Embryonic facial prominence (tissue), 1 donor: ENCODE measurements around the gene GPR61.

Experiments used
- DNase-seq: peaks from one replicate; pipeline ENCODE4 v3.0.0-alpha.2; 2016; ENCODE audit errors: extremely low spot score

GPR61 gene, protein sequence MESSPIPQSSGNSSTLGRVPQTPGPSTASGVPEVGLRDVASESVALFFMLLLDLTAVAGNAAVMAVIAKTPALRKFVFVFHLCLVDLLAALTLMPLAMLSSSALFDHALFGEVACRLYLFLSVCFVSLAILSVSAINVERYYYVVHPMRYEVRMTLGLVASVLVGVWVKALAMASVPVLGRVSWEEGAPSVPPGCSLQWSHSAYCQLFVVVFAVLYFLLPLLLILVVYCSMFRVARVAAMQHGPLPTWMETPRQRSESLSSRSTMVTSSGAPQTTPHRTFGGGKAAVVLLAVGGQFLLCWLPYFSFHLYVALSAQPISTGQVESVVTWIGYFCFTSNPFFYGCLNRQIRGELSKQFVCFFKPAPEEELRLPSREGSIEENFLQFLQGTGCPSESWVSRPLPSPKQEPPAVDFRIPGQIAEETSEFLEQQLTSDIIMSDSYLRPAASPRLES

DNA sequence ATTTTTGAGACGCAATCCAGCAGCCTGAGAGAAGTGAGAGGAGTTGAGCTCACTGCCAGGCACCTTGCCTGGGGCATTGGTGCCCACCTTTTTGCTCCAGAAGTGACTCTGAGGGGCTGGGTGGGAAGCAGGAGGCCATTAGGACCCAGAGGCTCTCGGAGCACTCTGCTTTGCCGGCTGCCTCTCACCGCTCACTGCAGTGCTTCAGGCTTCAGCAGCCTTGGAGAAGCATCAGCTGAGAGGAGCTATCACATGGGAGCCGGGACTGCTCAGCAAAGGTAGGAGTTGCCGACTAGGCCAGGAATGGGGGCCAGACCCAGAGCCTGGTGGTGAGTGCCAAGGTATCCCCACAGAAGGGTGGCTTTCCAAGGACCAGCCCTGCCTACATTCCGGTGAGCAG, at the start of gene GPR61:
GPR61 (plus strand) TSS at position 197 of the 400 bp plus-strand sequence. CDS start 3,151 bp downstream, outside the sequence.
- DNase-seq: no peak

DNA sequence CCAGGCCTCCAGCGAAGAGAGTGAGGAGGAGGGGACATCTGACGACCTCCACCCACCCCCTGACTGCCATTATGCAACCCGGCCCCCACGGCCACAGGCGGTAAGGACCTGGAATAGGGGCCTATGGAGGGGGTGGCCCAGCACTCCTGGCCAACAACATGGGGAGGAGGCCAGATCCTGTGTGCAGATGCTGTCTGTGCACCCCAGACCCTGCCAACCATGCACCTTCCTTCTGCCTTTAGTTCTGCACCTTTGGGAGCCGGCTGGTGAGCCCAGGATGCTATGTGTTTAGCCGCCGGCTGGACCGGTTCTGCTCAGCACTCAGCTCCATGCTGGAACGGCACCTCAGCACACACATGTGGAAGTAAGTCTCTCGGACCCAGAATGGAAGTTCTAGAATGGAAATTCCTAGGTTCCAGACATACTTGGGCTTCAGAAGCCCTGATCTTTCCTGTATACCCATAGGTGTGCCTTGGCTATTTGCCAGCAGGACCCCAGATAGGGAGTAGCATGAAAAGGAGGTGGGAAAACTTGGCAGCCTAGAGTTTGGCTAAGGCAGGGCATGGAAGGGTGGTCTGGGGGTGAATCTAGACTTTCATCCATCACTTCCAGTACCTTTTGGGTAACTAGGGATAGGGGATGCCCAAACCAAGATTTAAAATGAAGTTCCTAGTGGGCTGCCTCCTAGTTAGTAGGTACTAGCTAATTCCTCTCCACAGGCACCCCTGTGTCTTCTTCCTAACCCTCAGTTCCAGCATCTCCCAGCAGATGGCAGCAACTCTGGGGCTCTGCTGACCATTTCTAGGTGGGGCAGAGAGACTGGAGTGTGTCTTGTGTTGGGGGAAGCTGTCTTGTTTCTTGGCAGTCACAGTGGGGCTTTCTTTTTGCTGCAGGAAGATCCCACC, 49.4 kb upstream of the GPR61 start:
- DNase-seq: no peak

DNA sequence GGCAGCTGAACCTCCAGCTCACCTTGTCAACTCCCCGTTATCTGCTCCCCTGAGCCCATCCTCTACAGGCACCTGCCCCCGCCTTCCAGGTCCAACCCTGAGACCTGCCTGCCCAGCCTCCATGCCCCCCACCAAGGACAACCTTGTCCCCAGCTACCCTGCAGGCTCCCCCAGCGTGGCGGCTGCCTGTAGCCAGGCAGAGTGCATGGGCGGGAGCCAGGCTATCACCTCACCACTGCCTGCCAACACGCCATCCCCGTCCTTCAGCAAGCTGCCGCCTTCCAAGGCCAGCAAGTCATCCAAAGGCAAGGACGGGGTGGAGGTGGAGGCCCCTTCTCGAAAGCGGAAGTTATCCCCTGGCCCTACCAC, 48.8 kb upstream of the GPR61 start:
- DNase-seq: no peak

DNA sequence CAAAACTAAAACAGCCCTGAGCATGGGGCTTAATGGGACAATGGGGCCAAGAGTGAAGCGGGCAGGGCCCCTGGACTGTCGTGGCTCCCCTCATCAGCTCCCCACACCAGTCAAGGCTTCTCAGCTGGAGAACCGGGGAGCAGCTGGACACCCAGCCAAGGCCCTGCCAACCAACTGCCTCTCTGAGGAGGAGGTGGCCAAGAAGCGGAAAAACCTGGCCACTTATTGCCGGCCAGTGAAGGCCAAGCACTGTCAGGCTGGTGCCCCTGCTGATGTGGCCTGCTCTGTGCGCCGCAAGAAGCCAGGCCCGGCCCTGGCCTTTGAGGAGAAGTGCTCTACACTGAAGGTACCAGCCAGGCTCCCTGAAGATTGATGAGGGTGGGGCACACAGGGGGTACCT, 48.3 kb upstream of the GPR61 start:
- no peak for DNase-seq

DNA sequence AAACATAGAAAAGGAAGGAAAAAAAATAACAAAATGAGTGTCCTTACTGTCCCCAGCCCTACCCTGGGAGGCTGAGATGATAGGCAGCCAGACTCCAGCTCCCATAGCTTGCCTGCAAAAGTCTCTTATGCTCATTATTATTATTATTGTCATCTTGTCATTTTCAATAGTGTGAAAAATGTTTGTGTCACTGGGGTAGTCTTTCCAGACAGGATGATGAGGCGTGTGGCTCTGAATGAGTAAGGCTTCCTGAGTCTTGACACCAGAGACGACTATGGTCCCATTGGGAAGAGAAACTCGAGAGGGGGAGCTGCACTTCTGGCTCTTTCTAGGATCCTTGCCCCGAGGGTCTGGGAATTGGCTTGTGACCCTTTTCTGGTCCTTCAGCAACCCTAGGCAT, 46.9 kb upstream of the GPR61 start:
- no peak for DNase-seq

DNA sequence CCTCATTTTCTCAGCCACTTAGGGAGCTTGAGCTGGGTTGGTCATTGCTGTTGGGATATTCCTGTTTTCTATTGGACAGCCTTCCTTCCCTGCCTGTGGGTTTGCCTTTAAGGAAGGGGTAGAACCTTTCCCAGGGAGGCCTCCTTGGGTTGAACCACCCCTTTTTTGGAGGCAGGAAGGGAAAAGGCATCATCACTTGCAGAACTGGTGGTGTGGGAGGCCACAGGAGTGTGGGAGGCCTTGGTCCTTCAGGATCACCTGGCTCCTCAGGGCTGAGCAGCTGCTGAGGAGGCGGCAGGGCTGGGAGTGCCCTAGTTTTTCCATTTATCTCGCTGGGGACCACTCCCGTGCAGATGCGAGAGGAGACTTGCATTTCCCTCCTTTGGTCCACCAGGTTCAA, 46.4 kb upstream of the GPR61 start:
- DNase-seq: no peak

DNA sequence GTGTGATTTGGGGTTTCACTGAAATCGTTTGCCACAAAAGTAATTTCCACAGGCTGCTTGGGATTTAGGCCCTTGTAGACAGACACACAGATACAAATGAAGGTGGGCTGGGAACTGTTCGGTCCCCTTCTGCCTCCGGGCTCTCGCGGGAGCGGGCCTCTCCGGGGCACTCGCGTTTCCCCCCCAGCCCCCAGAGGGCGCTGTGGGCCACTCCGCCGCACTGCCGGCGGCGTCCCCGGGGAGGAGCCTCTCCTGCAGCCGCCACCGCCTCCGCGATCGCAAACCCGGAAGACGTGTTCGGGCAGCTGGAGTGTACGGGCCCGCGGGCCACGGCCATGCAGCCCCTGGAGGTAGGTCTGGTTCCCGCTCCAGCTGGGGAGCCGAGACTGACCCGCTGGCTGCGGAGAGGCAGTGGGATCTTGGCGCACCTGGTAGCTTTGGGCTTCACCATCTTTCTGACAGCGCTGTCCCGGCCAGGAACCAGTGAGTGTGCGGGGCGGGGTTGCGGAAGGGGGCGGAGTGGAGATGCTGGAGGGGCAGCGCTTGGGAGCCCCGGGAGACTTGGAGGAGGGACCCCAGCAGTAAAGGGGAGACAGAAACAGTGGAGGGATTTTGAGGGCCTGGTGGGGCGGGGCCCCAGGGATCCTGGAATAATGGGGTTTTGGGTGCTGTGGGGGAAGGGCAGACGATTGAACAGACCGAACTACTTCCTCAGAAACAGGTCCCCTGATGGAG, 45.7 kb upstream of the GPR61 start, which contains the start of gene CYB561D1:
CYB561D1 (plus strand) TSS at position 290 of the 735 bp plus-strand sequence; CDS start at position 336, 46 bp downstream.
- peak; percentile 31 for DNase-seq

DNA sequence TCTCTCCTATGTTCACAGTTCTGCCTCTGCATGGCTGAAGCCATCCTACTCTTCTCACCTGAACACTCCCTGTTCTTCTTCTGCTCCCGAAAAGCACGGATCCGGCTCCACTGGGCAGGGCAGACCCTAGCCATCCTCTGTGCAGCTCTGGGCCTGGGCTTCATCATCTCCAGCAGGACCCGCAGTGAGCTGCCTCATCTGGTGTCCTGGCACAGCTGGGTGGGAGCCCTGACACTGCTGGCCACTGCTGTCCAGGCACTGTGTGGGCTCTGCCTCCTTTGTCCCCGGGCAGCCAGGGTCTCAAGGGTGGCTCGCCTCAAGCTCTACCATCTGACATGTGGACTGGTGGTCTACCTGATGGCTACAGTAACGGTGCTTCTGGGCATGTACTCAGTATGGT, 43.9 kb upstream of the GPR61 start:
- no peak for DNase-seq

DNA sequence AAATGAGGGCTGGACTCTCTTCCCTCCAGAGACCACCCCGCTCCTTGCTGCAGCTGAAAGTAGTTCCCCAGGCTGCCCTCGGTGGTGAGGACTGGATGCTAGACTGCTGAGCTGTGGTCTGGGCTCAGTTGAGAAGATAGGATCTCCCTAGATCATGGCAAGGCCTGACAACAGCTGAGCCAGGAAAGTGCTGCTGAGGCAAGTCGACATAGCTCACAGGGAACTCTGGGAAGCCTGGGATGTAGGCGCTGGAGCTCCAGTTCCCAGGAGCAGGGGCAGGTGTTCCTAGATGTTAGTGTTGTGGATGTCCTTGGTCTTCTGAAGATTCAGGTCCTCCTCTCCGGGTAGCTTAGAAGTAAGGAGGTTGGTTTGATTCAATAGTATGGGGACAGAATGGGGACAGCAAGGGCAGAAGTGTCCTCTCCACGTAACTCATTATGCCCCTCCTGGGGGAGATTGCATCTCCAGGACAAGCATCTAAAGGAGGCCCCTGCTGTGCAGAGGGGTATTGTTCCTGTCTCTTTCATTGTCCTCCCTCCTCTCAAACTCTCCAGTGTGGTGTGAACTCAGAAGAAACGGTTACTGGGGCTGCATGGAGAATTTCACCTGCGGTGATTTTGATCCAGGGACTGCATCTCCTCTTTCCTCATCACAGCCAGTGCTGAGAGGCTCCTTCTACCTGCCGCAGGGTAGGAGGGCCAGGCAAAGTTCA, 42.1 kb upstream of the GPR61 start:
- DNase-seq: no peak

DNA sequence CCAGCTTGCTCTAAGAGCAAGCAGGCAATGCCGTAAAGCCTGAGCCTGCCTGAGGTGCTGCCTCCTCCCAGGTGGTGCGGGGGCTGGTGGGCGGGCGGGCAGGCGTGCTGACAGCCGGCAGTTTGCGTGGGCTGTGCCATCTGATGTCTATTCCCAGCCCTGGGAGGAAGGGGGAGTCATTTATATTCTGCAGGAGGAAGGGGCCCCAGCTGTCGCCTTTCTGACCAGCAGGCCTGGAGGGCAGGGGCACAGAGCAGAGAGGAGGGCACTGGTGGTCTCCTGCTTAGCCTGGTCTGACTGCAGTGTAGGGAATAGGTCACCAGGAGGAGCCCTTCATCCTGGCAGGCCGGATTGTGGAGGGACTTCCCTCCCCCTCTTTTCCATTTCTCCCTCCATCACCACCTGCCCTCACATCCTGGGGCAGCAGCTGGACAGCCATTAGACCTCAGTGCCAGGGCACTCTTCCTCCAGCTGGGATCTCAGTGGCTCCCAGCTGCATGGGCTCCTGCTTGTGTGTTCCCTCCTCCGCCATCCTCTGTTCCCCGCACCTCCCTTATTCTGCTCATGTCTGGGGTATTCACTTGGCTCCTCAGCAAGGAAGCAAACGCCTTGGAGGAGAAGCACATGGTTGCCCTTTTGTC, 41.4 kb upstream of the GPR61 start:
- DNase-seq: no peak

DNA sequence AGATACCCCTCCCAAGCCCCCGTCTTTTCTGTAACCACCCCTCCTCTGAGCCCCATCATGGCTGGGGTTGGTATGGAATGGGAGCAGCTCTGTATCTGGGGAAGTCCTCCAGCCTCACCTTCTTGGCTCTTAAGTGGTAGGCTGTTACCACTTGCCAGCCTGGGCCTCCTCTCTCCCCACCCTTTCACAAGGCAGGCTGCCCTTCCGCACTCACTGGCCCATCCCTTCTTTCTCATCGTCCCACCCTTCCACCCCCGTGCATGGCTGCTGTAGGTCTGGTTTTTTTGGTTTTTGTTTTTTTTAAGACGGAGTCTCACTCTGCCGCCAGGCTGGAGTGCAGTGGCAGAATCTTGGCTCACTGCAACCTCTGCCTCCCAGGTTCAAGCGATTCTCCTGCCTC, 40.6 kb upstream of the GPR61 start:
- DNase-seq: no peak

DNA sequence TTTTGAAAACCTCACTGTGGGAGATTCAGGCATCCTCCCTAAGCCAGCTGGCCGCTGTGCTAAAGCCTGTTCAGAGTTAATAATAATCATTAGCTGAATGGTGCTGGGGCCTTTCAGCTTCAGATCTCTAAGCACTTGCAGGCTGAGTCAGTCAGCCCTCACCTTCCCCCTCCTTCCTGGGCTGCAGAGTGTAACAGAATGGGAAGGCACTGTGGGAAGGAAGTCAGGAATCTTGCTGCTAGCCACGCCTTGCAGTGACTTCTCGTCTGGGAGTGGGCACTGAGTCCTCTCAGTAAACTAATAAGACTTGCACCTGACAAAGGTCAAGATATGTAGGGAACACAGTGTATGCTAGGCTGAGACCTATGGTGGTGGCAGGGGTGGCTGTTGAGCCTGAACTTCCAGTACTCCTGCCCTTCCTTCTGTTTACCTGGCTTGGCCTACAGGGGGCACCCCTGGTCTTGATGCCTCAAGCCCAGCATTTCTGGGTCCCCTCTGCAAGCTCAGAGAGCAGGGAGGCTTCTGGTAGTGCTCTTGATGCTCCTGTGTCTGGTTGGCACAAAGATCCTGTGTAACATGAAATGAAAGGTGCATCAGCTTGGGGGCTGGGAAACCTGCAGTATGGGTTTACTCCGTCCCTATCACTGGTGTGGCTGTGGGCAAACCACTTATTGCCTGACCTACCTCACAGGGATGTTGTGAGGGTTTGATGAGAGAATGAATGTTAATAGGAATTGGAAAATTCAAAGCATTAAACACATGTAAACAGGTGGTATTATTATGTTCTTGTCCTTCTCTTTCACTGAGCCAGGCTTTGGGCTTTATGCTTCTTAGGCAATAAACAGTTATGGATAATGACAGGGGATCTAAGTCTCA, 39.8 kb upstream of the GPR61 start:
- no peak for DNase-seq

DNA sequence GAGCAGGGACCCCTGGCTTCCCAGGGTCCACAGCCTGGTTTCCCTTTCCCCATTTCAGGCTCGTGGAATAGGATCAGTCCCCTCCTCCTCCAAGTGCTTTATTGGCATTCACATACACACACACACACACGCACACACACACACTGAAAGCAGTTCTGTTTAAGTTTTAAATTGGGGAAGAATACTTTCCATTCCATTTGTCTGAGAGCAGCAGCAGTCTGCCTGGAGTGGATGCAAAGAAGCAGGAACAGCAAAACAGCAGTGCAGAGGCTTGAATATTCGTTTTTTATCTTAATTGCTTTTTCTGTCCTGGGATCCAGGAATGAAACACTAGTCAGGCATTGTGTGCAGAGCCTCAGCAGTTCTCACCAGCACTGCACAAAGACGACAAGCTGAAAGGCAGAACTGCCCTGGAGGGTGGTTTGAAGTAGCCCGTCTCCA, 38.7 kb upstream of the GPR61 start:
- no peak for DNase-seq

DNA sequence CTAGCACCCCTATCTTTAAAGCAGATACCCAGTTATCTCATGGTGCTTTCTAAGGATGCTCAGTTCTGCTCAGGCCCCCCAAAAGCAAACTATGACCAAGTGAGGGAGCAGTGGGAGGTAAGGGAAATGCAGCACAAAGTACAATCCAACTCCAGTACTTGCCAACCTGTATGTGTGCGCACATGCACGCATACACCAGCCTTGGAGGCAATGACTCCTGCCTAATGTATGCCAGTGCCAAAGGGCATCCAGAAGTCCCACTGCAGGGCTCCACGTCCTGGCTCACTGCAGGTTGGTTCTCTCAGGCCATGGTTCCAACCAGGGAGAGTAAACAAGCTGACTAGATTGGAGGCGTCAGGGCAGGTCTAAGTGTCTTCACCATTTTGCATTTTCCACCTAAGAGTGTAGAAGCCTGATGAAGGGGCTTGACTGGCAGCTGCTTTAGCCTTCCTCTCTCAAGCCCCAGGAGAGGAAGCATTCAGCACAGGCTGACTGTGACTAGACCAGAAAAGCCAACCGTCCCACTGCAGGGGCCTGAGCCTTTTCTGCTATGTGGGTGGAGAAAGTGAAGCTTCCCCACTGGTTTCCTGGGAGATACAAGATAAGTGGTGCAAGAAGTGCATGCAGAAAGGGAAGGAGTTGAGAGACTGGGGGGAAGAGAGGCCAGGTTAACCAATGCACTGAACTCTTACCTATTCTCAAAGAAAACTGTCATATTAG, 37.9 kb upstream of the GPR61 start:
- DNase-seq: no peak

DNA sequence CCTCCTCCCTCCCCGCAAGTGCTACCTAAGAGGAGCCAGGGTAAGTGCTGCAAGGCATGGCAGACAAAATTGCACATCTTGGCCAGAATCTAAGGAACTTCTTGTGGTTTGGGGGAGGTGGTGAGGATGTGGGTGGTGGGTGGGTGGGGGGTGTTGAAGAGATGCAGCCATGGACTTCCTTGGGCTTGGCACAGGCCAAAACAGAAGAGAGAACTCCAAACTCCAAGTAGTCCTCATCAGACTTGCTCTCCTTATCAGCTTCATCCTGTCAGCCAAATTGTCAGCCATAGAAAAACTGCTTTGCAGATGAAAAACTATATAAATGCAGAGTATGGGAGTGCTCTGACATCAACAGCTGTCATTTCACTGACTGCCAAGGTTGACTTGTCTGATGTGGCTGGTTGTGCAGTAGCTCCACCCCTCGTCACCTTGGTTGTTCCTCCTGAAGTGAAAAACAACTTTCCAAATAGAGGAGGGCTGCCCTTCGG, 37.3 kb upstream of the GPR61 start:
- no peak for DNase-seq

DNA sequence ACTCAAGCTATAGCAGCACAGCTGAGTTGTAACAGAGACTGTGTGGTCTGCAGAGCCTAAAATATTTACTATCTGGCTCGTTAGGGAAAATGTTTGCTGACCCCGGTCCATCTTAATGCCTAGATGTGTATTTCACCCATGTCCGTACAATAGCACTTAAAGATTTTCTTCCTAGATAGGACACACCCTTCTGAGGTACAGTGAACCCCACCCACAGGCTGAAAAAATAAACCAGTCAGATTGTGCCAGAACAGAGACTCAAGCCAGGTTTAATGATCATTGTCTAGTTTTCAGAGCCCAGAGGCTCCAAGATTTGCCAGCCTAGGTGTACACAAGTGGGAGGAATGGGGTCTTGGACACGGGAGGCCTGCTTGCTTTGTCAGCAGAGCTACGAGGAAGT, 35.7 kb upstream of the GPR61 start:
- DNase-seq: no peak

DNA sequence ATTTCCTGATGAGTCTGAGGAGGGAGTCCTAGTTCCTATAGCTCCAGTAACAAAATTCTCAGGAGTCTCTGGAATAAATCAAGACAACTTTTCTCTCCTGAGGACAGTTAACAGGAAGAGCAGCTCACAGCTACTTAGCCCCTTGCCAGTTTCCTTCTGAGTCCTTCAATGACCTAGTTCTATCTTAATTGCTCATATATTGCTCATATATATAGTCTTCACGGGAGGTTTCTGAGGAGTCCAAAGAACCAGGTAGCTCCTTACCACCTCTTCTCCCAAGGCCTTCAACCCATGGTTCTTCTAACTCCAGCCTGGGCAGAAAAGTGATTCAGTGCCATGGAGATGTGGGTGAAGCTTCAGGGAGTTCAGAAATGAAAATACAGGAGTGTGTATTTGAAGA, 34.7 kb upstream of the GPR61 start:
- no peak for DNase-seq

DNA sequence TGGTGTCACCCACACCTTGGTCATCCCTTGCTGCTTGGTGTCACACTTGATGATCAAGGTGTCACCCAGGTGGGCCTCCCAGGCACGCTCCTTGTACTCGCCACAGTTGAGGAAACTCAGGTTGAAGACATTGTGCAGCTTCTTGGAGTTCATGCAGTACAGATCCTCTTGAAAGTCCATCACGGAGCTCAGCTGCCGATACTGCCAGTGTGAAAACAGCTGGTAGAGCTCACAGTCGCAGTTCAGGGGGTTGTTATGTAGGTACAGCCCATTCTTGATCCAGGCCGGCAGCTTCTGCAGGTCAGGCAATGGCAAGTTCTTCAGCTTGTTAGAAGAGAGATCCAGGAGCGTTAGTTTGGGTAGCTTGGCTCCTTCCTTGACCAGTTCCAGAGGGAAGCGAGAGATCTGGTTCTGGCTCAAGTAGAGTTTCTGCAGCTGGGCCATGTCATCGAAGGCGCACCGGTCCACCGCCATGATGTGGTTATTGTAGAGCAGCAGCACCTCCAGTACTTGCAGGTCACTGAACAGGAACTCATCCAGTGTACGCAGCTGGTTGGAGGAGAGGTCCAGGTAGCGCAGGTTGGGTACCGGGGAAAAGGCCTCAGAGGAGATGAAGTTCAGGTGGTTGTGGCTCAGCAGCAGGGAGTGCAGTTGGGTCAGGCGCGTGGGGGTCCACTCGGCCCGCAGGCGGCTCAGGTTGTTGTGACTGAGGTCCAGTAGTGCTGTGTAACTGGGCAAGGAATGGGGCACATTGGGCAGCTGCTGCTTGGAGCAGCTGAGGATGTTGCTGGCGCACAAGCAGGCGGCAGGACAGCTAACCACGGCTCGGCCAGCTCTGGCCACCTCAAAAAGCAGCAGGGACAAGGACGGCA, 31.4 kb upstream of the GPR61 start:
- no peak for DNase-seq
